GM12874 (cell line): ENCODE results near the gene RBM44.

Source experiments
- TF ChIP-seq, protein P1 (sequence below): IDR thresholded peaks from 2 replicates; pipeline ENCODE4 v1.5.1; 2011; ENCODE audit warnings: low read depth, mild to moderate bottlenecking, control low read depth, low read length, moderate library complexity; ENCODE audit not compliant: insufficient read depth

The RBM44 gene

DNA sequence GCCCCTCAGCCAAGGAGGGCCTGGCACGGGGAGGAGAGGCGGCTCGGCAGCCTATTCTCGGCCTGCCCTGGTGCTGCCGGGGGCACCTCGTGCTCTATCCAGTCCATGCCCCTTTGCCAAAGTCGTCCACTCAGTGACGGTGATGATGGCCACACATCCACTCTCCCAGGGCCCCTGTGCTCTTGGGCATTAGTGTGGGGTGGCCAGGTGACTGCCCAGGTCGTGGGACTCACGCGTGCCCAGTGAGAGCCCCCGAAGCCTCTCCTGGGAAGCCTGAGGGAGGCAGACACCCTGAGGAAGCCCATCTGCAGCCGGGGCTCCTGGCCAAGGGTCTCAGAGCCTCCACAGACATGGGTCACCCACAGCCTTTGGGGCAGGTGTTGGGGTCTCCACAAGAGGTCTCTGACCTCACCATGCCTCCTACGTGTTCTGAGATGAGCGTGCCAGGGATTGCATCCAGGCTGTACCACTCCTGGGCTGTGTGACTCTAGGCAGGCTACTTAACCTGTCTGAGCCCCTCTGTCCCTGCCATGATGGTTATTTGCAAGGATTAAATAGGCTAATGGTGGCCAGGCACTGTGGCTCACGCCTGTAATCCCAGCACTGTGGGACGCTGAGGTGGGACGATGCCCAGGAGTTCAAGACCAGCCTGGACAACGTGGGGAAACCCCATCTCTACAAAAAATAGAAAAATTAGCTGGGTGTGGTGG lies 73.8 kb downstream of the RBM44 start:
- TF ChIP-seq, protein P1, sequence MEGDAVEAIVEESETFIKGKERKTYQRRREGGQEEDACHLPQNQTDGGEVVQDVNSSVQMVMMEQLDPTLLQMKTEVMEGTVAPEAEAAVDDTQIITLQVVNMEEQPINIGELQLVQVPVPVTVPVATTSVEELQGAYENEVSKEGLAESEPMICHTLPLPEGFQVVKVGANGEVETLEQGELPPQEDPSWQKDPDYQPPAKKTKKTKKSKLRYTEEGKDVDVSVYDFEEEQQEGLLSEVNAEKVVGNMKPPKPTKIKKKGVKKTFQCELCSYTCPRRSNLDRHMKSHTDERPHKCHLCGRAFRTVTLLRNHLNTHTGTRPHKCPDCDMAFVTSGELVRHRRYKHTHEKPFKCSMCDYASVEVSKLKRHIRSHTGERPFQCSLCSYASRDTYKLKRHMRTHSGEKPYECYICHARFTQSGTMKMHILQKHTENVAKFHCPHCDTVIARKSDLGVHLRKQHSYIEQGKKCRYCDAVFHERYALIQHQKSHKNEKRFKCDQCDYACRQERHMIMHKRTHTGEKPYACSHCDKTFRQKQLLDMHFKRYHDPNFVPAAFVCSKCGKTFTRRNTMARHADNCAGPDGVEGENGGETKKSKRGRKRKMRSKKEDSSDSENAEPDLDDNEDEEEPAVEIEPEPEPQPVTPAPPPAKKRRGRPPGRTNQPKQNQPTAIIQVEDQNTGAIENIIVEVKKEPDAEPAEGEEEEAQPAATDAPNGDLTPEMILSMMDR = no peak

DNA sequence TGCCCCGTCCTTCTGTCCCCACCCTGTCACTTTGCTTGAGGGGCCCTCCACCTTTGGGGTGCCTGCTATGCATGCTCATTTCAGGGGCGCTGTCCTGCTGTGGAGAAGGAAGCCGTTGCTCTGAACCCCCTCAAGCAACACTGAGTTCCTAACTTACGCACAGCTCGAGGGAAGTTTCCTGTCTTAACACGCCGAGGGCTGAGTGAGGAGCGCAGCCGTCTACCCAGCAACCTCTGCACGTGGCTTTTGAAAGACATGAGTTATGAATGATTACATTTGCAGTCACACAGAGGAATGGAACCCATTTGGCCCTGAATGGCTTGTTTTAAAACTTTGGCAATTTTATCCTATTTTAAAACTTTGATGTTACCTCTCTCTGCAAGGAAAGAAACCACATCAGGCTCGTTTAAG lies 74.8 kb downstream of the RBM44 start:
- TF ChIP-seq, protein P1 = no peak

DNA sequence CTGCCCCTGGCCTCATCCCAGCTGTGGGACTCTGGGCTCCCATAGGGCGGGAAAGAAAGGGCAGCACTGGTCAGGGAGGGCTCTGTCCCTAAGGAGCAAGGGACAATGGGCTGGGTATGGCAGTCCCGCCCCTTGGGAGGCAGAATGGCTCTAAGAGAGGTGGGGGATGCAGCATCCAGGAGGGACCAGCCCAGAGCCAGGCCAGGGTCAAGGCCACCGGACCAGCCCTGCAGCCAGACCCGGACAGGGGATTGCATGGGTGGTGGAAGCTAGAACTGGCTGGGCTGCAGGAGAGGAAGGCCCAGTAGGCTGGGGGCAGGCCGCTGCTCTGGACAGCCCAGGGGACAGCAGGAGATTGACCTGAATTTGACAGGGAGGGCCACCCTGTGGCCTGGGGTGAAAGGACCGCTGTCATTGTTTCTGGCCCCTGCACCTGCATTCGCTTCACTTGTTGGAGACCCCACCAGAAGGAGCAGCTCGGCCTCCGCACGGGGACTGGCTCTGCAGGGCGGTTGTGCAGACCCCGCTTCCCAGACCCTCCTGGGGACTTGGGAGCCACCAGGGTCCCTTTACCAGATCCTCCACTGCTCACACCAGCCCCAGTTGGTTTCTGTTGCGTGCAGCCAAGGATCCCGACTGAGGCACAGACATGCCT lies 75.4 kb downstream of the RBM44 start:
- TF ChIP-seq, protein P1 = no peak

- TF ChIP-seq, protein P1 = no peak
Observed at GRCh38 chr2:237874585-237875161, 76.1 kb downstream of the RBM44 start.

DNA sequence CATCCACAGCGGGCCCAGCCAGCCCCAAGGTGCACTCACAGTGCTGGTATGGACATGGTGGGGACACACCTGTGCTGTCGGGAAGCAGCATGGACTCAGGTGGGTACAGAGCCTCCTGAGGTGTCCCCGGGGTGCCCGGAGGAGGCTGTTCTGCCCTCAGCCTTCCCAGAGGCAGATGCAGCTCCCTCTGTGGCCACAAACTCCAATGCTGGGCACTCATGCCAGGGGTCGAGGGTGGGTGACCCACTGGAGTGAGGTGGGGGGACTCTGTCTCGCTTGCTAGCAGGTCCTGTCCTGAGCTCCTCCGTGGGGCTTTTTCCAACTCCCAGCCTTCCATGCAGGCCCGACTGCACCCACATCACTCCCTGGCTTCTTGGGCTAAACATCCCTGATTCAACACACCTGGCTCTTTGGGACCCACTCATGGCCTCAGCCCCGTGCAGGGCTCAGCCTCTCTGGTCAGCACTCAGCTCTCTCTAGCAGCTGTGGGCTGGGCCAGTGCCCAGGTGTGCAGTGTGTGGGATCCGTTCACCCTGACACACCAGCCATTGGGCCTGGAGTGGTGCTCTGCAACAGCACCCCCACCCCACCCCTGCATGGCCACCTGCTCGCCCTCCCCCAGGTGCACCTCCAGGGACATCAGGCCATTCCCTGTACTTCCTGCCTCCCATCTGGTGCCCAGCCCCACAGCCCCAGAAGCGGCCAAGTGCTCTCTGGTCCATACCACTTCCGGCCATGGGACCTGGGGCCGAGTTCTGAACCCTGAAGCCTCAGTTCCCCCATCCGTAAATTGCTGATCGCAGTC lies 76.9 kb downstream of the RBM44 start:
- TF ChIP-seq, protein P1 = no peak

- TF ChIP-seq, protein P1 = no peak
Observed at GRCh38 chr2:237876061-237876526, 77.5 kb downstream of the RBM44 start.

DNA sequence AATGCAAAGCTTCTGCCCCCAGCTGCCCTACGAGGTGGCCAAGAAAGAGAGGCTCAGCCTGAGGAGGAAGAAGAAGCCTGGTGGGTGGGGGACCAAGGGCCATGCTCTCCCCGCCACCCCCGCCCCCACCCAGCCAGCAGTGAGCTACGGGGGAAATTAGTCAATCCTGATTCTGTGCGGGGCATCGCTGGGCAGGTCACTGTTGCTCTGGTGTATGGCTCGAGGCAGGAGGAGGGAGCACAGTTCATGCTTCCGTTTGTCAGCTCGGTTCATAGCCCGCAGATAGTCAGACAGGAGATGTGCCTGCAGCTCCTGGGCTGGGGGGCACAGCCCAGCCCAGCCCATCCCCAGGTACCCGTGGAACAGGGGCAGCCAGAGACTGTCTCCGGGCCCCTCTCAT lies 78.0 kb downstream of the RBM44 start:
- TF ChIP-seq, protein P1 = no peak
